SU-DHL-6 (cell line): ENCODE results near the gene TBC1D9B.

Source experiments
- CTCF ChIP-seq: fragments of 200-600 bp; sonication (generic); IDR thresholded peaks from one replicate; pipeline ENCODE4 v1.5.1; 2017; ENCODE audit warnings: antibody characterized with exemption, mild to moderate bottlenecking, low read length, moderate library complexity; ENCODE audit not compliant: insufficient read depth, poor library complexity, severe bottlenecking
- EZH2phosphoT487 ChIP-seq: fragments of 200-600 bp; sonication (generic), shearing (Covaris generic); conservative IDR thresholded peaks from 2 replicates; pipeline ENCODE4 v1.6.1; 2018; ENCODE audit warnings: mild to moderate bottlenecking, antibody characterized with exemption, low read length, moderate library complexity, mixed read lengths

- TF ChIP-seq CTCF (no peak), EZH2phosphoT487 (no peak)
Observed at GRCh38 chr5:179872055-179872827, 35.5 kb downstream of the TBC1D9B start.
